HUES48 (cell line): ENCODE measurements around the gene SLC3A2.

Experiments
- H3K27ac ChIP-seq: one replicate; pipeline ENCODE4 v1.7.0; 2013; ENCODE audit warnings: low read depth, low read length, inconsistent platforms
- H3K27me3 ChIP-seq: 2 replicates; pipeline ENCODE4 v1.6.1; 2013; ENCODE audit warnings: mild to moderate bottlenecking, low read length; ENCODE audit not compliant: control insufficient read depth, insufficient read depth
- H3K36me3 ChIP-seq: 2 replicates; pipeline ENCODE4 v1.6.1; 2013; ENCODE audit warnings: low read length; ENCODE audit not compliant: control insufficient read depth, insufficient read depth
- H3K4me1 ChIP-seq: 2 replicates; pipeline ENCODE4 v1.6.1; 2013; ENCODE audit warnings: mild to moderate bottlenecking, low read length; ENCODE audit not compliant: control insufficient read depth, insufficient read depth
- H3K4me3 ChIP-seq: 2 replicates; pipeline ENCODE4 v1.5.1; 2013; ENCODE audit warnings: mild to moderate bottlenecking, low read depth, low read length
- H3K9ac ChIP-seq: 2 replicates; pipeline ENCODE4 v1.6.1; 2013; ENCODE audit warnings: mild to moderate bottlenecking, low read depth, low read length, moderate library complexity
- H3K9me3 ChIP-seq: 2 replicates; pipeline ENCODE4 v1.6.1; 2013; ENCODE audit warnings: low read length; ENCODE audit not compliant: control insufficient read depth, insufficient read depth

The SLC3A2 gene

GRCh38 chr11:62917906-62918502 is 37.3 kb downstream of the SLC3A2 start:
- Histone ChIP-seq H3K4me1 (peaks cover 3% of the 10 kb centered on the region), H3K27me3 (peaks cover 19% of the 10 kb centered on the region), H3K4me3 (no peak overlapping the region), H3K27ac (no peak overlapping the region), H3K9ac (no peak overlapping the region), H3K9me3 (no peaks in the 10 kb centered on the region), H3K36me3 (no peaks in the 10 kb centered on the region)

- Histone ChIP-seq H3K27me3 (peaks cover 24% of the 10 kb centered on the region), H3K27ac (no peak overlapping the region), H3K9ac (no peak overlapping the region), H3K9me3 (no peaks in the 10 kb centered on the region), H3K36me3 (no peaks in the 10 kb centered on the region), H3K4me1 (peaks cover 3% of the 10 kb centered on the region), H3K4me3 (no peak overlapping the region)
Measured at GRCh38 chr11:62918531-62918930, 37.8 kb downstream of the SLC3A2 start.

GRCh38 chr11:62919476-62919875 is 38.8 kb downstream of the SLC3A2 start:
- Histone ChIP-seq H3K4me3 (no peak overlapping the region), H3K27me3 (peaks cover 33% of the 10 kb centered on the region), H3K9ac (no peak overlapping the region), H3K36me3 (no peaks in the 10 kb centered on the region), H3K9me3 (no peaks in the 10 kb centered on the region), H3K4me1 (peaks cover 3% of the 10 kb centered on the region), H3K27ac (no peak overlapping the region)

- H3K4me3 ChIP-seq, result no peak overlapping the region
- no peak overlapping the region for H3K9ac ChIP-seq
- H3K9me3 ChIP-seq, result no peaks in the 10 kb centered on the region
- H3K27me3 ChIP-seq, result peaks cover 39% of the 10 kb centered on the region
- H3K36me3 ChIP-seq, result no peaks in the 10 kb centered on the region
- H3K4me1 ChIP-seq, result peaks cover 3% of the 10 kb centered on the region
- no peak overlapping the region for H3K27ac ChIP-seq
Measured at GRCh38 chr11:62919898-62920640, 39.4 kb downstream of the SLC3A2 start.

GRCh38 chr11:62921201-62921572 is 40.5 kb downstream of the SLC3A2 start, which contains the start of gene CHRM1:
CHRM1 (minus strand) TSS chr11:62921363; CDS start chr11:62911100, 10,263 bp downstream.
- H3K27ac ChIP-seq, result no peak within 1 kb of the TSS
- H3K27me3 ChIP-seq, result peaks cover 50% of the 10 kb centered on the region
- no peaks in the 10 kb centered on the region for H3K36me3 ChIP-seq
- no peak within 1 kb of the TSS for H3K4me3 ChIP-seq
- H3K4me1 ChIP-seq, result peaks cover 3% of the 10 kb centered on the region
- H3K9ac ChIP-seq, result no peak within 1 kb of the TSS
- H3K9me3 ChIP-seq, result no peaks in the 10 kb centered on the region

GRCh38 chr11:62921573-62922188 is 41.0 kb downstream of the SLC3A2 start:
- H3K27ac ChIP-seq, result no peak overlapping the region
- peaks cover 3% of the 10 kb centered on the region for H3K4me1 ChIP-seq
- H3K9ac ChIP-seq, result no peak overlapping the region
- no peaks in the 10 kb centered on the region for H3K9me3 ChIP-seq
- peaks cover 55% of the 10 kb centered on the region for H3K27me3 ChIP-seq
- H3K36me3 ChIP-seq, result no peaks in the 10 kb centered on the region
- no peak overlapping the region for H3K4me3 ChIP-seq

GRCh38 chr11:62922189-62922589 is 41.5 kb downstream of the SLC3A2 start:
- H3K27me3 ChIP-seq, result peaks cover 60% of the 10 kb centered on the region
- H3K9me3 ChIP-seq, result no peaks in the 10 kb centered on the region
- no peak overlapping the region for H3K9ac ChIP-seq
- H3K4me1 ChIP-seq, result peaks cover 5% of the 10 kb centered on the region
- H3K36me3 ChIP-seq, result no peaks in the 10 kb centered on the region
- H3K4me3 ChIP-seq, result no peak overlapping the region
- H3K27ac ChIP-seq, result no peak overlapping the region

- peak overlapping the region; percentile 41; the same call in 1 of the 2 replicates for H3K4me3 ChIP-seq
- H3K4me1 ChIP-seq, result peaks cover 11% of the 10 kb centered on the region
- no peak overlapping the region for H3K9ac ChIP-seq
- H3K9me3 ChIP-seq, result no peaks in the 10 kb centered on the region
- peaks cover 66% of the 10 kb centered on the region for H3K27me3 ChIP-seq
- no peaks in the 10 kb centered on the region for H3K36me3 ChIP-seq
- H3K27ac ChIP-seq, result no peak overlapping the region
Measured at GRCh38 chr11:62922653-62923431, 42.1 kb downstream of the SLC3A2 start.

- Histone ChIP-seq H3K9ac (no peak overlapping the region), H3K36me3 (no peaks in the 10 kb centered on the region), H3K4me3 (peak overlapping the region; percentile 41)
Measured at GRCh38 chr11:62923601-62924411, 43.1 kb downstream of the SLC3A2 start.

GRCh38 chr11:62925308-62925707 is 44.6 kb downstream of the SLC3A2 start:
- Histone ChIP-seq H3K36me3 (no peaks in the 10 kb centered on the region), H3K9ac (no peak overlapping the region), H3K4me3 (peak overlapping the region; percentile 79), H3K9me3 (no peaks in the 10 kb centered on the region), H3K27ac (peak overlapping the region; percentile 31), H3K4me1 (peaks cover 15% of the 10 kb centered on the region), H3K27me3 (peaks cover 89% of the 10 kb centered on the region)

More at GRCh38 chr11:62923601-62924411, 43.1 kb downstream of the SLC3A2 start:
- Histone ChIP-seq H3K27me3 (peaks cover 75% of the 10 kb centered on the region), H3K9me3 (no peaks in the 10 kb centered on the region), H3K4me1 (peaks cover 15% of the 10 kb centered on the region), H3K27ac (no peak overlapping the region)
